GM20431 (cell line): ENCODE measurements around the gene CATSPERB.
"Not testable (repeated sequence)": the region's sequence is repeated elsewhere in the genome, so short reads cannot be mapped to it uniquely, and the experiment has no call there.

Experiments used
- in situ Hi-C: fragments of 300-500 bp; cut with MseI, MboI; formaldehyde crosslinking; loops from one replicate; pipeline ENCODE4 v1.15.0; 2020; ENCODE audit warnings: low sequenced_read_pairs; ENCODE audit not compliant: unreplicated experiment

Gene CATSPERB

GRCh38 chr14:91677687-91678086 is 54.2 kb downstream of the CATSPERB start:
- in situ Hi-C loops: not testable (repeated sequence)

DNA sequence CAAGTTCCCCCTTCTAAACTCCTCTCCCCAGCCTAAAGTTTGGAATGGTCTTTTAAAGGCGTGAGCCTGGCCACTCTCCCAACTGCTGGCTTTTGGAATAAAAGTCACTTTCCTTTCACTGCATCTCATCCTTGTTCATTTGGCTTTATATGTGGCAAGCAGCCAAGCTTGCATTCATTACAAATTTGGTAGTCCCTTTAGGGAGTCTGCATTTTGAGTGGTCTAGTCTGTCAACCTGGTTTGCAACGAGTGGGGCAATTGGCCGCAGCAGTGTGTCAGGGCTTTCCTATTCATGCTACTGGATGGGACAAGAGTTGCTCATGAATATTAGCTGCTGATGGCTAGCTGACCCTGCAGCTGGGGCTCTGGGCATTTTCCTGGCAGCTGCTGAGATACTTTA is 57.0 kb downstream of the CATSPERB start:
- in situ Hi-C loops: loop anchor here (25.0 kb wide), 1 partner anchor 187 kb away; the partner anchor contains the start of gene TC2N

DNA sequence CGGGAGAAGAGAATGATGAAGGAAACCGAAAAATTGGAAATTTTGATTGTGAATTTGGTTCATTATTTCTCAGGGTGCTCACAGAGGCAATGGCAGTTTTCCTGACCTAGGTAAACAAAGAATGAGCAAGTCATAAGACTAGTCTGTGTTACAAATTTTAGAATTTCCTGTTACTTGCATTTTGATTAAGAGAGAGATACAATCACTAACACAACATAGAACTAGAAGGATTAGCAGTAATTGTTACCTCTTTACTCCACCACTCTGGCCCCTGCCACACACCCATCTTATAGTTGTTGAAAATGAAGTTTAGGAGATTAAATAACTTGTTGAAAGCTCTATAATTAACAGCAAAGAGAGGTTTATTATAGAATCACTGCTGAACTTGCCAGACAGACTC is 62.0 kb downstream of the CATSPERB start:
- in situ Hi-C loops: loop anchor here (25.0 kb wide), 1 partner anchor 192 kb away; the partner anchor contains the start of gene TC2N

DNA sequence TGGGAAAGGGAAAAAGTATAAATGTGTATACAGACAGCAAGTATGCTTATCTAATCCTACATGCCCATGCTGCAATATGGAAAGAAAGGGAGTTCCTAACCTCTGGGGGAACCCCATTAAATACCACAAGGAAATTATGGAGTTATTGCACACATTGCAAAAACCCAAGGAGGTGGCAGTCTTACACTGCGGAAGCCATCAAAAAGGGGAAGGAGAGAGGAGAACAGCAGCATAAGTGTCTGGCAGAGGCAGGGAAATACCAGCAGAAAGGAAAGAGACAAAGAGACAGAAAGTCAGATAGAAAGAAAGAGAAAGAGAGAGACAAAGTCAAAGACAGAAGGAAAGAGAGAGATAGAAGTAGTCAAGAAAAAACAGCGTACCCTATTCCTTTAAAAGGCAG is 64.8 kb downstream of the CATSPERB start:
- in situ Hi-C loops: loop anchor here (25.0 kb wide), 1 partner anchor 195 kb away; the partner anchor contains the start of gene TC2N

GRCh38 chr14:91660790-91661189 is 71.1 kb downstream of the CATSPERB start:
- in situ Hi-C loops: loop anchor here (25.0 kb wide), 1 partner anchor 202 kb away; the partner anchor contains the start of gene TC2N

DNA sequence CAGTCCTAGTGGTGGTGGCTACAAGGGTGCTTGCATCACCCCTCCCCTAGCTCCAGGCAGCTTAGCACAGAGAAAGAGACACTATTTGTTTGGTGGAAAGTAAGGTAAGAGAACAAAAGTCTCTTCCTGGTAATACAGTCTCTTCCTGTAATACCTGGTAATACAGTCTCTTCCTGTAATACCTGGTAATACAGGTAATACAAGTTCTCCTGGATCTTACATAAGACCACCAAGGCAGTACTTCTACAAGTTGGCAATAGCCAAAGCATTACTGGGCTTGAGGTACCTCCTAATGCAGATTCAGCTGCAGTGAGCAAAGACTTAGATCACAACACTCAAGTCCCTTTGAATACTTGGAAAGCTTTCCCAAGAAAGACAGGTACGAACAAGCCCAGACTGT is 77.0 kb downstream of the CATSPERB start:
- in situ Hi-C loops: loop anchor here (25.0 kb wide), 1 partner anchor 207 kb away; the partner anchor contains the start of gene TC2N

GRCh38 chr14:91653451-91653850 is 78.4 kb downstream of the CATSPERB start:
- in situ Hi-C loops: loop anchor here (25.0 kb wide), 1 partner anchor 209 kb away; the partner anchor contains the start of gene TC2N

- in situ Hi-C loops: loop anchor here (25.0 kb wide), 1 partner anchor 212 kb away; the partner anchor contains the start of gene TC2N
Measured at GRCh38 chr14:91649930-91650329, 82.0 kb downstream of the CATSPERB start.

DNA sequence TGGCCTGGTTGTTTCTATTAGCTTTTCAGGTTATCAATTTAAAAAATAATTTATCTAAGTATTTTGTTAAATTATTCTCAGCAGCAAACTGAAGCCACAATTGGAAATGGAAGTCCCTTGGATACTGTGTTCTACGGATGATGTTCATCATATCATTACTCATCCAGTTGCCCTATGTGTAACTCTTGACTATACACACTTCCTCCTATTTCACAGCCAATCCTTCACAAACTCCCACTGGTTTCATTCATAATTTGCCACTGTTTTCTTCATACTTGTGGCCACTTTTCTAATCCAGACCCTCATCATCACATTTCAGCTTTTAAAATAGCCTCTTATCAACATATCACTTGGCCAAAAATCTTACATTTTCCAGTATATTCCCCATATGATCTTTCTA is 84.0 kb downstream of the CATSPERB start:
- in situ Hi-C loops: no loop called here

GRCh38 chr14:91636604-91637003 is 95.3 kb downstream of the CATSPERB start:
- in situ Hi-C loops: no loop called here

GRCh38 chr14:91624757-91625156 is 107.1 kb downstream of the CATSPERB start:
- in situ Hi-C loops: no loop called here

- in situ Hi-C loops: no loop called here
Measured at GRCh38 chr14:91614187-91614586, 117.7 kb downstream of the CATSPERB start.

GRCh38 chr14:91613459-91614112 is 118.3 kb downstream of the CATSPERB start:
- in situ Hi-C loops: no loop called here

DNA sequence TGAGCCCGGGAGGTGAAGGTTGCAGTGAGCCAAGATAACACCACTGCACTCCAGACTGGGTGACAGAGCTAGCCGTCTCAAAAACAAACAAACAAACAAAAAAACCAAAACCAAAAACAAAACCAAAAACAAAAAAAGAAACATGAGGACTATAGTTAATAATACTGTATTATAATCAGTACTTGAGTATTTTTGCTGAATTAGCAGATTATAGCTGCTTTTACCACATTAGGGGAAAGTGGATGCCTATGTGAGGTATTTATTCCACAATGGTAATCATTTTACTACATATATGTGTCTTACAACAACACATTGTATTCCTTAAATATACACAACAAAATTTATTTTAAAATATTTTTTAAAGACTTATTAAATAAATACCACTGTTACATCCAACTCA is 120.4 kb downstream of the CATSPERB start:
- in situ Hi-C loops: no loop called here

- in situ Hi-C loops: no loop called here
Measured at GRCh38 chr14:91609161-91609560, 122.7 kb downstream of the CATSPERB start.

DNA sequence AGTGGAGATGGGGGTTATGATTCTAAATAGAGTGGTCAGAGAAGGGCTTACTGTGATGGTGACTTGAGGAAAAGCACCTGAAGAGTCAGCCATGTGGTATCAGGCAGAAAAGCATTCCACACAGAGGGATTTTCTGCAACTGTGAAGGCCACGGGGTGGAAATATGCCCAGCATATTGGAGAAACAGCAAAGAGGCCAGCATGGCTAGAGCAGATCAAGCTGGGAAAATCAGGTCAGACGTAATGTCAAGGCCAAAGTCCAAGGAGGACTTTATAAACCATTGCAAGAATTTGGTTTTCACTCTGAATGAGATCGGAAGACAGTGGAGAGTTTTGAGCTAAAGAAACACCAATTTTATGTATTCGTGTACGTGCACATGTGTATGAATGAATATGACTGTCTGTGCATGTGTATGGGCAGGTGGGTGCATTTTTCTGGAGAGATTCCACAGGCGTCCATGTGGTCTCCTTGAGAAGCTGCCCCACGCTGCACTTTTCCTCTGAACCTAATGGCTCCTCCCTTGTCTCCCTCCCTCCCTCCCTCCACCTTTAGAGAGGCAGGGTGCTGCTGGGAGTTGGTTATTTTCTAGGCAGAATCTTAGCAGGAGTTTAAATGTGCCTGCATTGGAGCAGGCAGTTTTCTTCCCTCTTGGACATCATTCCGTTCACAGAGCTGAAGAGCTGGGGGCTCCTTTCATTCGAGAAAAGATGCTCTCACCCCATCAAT is 124.4 kb downstream of the CATSPERB start:
- in situ Hi-C loops: no loop called here

DNA sequence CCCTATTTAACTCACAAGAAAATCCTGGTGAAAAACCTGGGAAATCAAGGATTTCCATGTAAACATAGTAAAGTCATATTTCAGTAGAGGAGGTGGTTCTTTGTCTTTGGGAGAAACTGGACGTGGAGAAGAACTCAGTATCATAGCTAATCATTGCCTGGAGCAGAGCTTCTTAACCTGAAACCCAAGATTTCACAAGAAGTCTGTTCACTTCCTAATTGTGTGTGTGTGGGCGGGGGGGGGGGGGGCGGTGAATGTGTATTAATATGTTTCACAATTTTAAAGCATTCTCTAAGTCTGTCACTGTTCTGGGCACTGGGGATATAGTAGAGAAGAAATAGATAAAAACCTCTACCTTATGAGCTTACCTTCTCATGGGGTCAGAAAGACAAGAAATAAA is 125.0 kb downstream of the CATSPERB start:
- in situ Hi-C loops: no loop called here

DNA sequence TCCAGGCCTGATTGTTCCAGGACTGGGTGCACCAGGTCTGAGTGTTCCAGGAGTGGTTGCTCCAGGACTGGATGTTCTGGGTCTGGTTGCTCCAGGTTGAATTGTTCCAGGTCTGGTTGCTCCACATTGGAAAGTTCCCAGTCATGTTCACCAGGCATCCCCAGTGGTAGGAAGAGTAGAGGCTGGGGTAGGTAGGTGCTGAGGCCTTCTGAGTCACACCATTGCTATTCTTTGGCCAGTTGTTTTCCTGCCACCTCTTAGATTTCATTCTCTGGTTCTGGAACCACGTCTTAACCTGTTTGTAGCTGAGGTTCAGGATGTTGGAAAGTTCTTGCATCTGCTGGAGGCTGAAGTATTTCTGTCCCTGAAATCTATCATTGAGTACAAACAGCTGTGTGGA is 127.3 kb downstream of the CATSPERB start:
- in situ Hi-C loops: not testable (repeated sequence)

DNA sequence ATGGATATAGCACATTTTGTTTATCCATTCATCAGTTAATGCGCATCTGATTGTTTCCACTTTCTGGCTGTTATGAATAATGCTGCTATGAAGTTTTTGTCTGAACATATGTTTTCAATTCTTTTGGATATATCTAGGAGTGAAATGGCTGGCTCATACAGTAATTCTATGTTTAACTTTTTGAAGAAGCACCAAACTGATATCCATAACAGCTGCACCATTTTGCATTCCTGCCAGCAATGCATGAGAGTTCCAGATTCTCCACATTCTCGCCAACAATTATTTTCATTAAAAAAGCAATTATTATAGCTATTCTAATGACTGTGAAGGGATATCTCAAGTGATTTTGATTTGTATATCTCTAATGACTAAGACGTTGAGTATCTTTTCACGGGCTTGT is 131.9 kb downstream of the CATSPERB start:
- in situ Hi-C loops: no loop called here

DNA sequence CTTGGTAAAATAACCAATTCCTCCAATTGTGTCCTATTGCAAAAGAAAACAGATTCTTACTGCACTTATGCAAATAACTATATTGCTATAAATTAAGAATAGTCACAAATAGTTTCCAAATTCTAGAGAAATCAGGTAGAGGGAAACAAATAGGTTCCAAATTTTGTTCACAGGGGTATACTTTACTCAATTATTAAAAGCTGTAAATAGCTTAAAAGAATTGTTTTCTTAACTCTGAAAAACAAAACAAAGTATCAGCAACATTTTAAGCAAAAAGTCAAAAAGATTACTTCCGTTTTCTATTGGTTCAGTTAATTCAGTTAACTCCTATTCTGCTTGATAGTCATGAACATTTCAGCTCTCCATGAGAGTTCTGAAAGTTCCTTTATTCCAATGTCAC is 136.2 kb downstream of the CATSPERB start:
- in situ Hi-C loops: no loop called here

DNA sequence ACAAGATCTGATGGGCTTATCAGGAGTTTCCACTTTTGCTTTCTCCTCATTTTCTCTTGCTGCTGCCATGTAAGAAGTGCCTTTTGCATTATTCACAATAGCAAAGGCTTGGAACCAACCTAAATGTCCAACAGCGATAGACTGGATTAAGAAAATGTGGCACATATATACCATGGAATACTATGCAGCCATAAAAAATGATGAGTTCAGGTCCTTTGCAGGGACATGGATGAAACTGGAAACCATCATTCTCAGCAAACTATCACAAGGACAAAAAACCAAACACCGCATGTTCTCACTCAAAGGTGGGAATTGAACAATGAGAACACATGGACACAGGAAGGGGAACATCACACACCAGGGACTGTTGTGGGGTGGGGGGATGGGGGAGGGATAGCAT is 137.9 kb downstream of the CATSPERB start:
- in situ Hi-C loops: not testable (repeated sequence)
